ENCODE measurements around the gene SBNO2.

- TF ChIP-seq CTCF (conservative IDR thresholded peaks at IDR 0.05; ENCODE audit: low read length): no peak
- TF ChIP-seq EZH2phosphoT487 (IDR thresholded peaks at IDR 0.05; ENCODE audit: borderline replicate concordance): no peak
Measured at GRCh38 chr19:1158885-1159448, 15.1 kb downstream of the SBNO2 start.

Measured in Loucy (cell line).